ENCODE data around the gene RAPGEF4.

DNA sequence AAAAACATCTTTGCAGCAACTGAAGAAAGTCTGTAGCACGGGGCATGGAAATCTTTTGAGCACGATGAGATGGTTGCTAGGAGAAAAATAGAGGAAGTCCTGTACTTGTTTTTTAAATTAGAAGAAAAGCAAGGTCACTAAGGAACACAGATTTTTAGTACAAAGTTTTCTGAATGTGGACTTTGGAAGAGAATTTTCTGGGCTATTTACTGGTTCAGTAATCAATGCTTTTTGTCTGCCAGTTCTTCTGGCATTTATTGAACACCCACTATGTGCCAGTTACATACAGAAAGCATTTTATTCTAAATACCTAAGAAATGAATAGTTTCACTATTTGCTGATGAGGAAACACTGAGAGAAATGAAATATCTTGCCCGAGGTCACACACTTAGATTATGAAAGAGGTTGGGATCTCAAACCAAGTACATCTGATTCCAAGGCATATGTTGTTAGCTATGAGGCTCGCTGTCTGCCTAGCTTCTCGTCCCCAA lies 324.4 kb downstream of the RAPGEF4 start:
- TF ChIP-seq, protein P1, sequence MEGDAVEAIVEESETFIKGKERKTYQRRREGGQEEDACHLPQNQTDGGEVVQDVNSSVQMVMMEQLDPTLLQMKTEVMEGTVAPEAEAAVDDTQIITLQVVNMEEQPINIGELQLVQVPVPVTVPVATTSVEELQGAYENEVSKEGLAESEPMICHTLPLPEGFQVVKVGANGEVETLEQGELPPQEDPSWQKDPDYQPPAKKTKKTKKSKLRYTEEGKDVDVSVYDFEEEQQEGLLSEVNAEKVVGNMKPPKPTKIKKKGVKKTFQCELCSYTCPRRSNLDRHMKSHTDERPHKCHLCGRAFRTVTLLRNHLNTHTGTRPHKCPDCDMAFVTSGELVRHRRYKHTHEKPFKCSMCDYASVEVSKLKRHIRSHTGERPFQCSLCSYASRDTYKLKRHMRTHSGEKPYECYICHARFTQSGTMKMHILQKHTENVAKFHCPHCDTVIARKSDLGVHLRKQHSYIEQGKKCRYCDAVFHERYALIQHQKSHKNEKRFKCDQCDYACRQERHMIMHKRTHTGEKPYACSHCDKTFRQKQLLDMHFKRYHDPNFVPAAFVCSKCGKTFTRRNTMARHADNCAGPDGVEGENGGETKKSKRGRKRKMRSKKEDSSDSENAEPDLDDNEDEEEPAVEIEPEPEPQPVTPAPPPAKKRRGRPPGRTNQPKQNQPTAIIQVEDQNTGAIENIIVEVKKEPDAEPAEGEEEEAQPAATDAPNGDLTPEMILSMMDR (conservative IDR thresholded peaks at IDR 0.05; ENCODE audit: low read length): no peak
- no peak for TF ChIP-seq EZH2phosphoT487 (IDR thresholded peaks at IDR 0.05; ENCODE audit: borderline replicate concordance)
